WTC11 (cell line): ENCODE data around the gene SLC25A25. TPM values are rescaled to one million over a fixed set of nuclear protein-coding genes. Genes with fewer than 3 reads are reported as not detected.

Experiments
- ATAC-seq: fragments of 200-7000 bp; cut with Tn5 transposase; 2 replicates; pipeline ENCODE4 v1.10.0; 2021; ENCODE audit warnings: mild to moderate bottlenecking, moderate library complexity
- CTCF ChIA-PET: fragments of 300-600 bp; sonication (Branson Sonifier 250); formaldehyde crosslinking; loops from one replicate; lab custom pipeline; 2021; ENCODE audit warnings: antibody characterized with exemption; lab: Charles Lee
- POLR2A ChIA-PET: fragments of 350-600 bp; sonication (Branson Sonifier 250); formaldehyde crosslinking; loops from one replicate; lab custom pipeline; 2021; ENCODE audit warnings: antibody characterized with exemption; lab: Charles Lee
- DNase-seq: peaks from one replicate; pipeline ENCODE4 v3.0.0; 2021; ENCODE audit warnings: low spot score
- H3K27ac Mint-ChIP-seq: 2 replicates; pipeline ENCODE4 v1.8.0; 2021; ENCODE audit warnings: mixed read lengths
- H3K27me3 Mint-ChIP-seq: 2 replicates; pipeline ENCODE4 v1.8.0; 2021; ENCODE audit warnings: low read depth, mild to moderate bottlenecking, moderate library complexity, mixed read lengths
- H3K36me3 Mint-ChIP-seq: 2 replicates; pipeline ENCODE4 v1.8.0; 2021; ENCODE audit warnings: mixed read lengths
- H3K4me1 Mint-ChIP-seq: 2 replicates; pipeline ENCODE4 v1.8.0; 2022; ENCODE audit warnings: mixed read lengths
- H3K4me3 Mint-ChIP-seq: 2 replicates; pipeline ENCODE4 v1.8.0; 2021; ENCODE audit warnings: mild to moderate bottlenecking, moderate library complexity, mixed read lengths
- H3K9me3 Mint-ChIP-seq: 2 replicates; pipeline ENCODE4 v1.8.0; 2021; ENCODE audit warnings: mixed read lengths
- ARID4B ChIP-seq: sonication (generic); formaldehyde crosslinking; IDR thresholded peaks from 2 replicates; pipeline ENCODE4 v1.8.0; 2023; ENCODE audit warnings: missing genetic modification reagents, mild to moderate bottlenecking, borderline replicate concordance
- ATF3 ChIP-seq: sonication (generic); formaldehyde crosslinking; conservative IDR thresholded peaks from 2 replicates; pipeline ENCODE4 v1.8.1; 2022; ENCODE audit warnings: mild to moderate bottlenecking, missing genetic modification reagents
- ATF6 ChIP-seq: sonication (generic); formaldehyde crosslinking; IDR thresholded peaks from 2 replicates; pipeline ENCODE4 v1.8.1; 2023; ENCODE audit warnings: mild to moderate bottlenecking, missing genetic modification reagents
- CBFB ChIP-seq: sonication (generic); formaldehyde crosslinking; IDR thresholded peaks from 2 replicates; pipeline ENCODE4 v1.8.1; 2022; ENCODE audit warnings: mild to moderate bottlenecking, low read depth, missing genetic modification reagents
- CDX4 ChIP-seq: fragments of 250-450 bp; sonication (Bioruptor Pico); IDR thresholded peaks from 2 replicates; pipeline ENCODE4 v1.9.0; 2021; ENCODE audit warnings: moderate library complexity, mild to moderate bottlenecking, inconsistent platforms, borderline replicate concordance
- E2F1 ChIP-seq: sonication (generic); formaldehyde crosslinking; IDR thresholded peaks from 2 replicates; pipeline ENCODE4 v1.8.0; 2022; ENCODE audit warnings: mild to moderate bottlenecking, missing genetic modification reagents
- E2F5 ChIP-seq: sonication (generic); formaldehyde crosslinking; IDR thresholded peaks from 2 replicates; pipeline ENCODE4 v1.8.1; 2022; ENCODE audit warnings: mild to moderate bottlenecking, moderate library complexity, missing genetic modification reagents
- FOXJ3 ChIP-seq: sonication (generic); formaldehyde crosslinking; IDR thresholded peaks from 2 replicates; pipeline ENCODE4 v1.9.0; 2021; ENCODE audit warnings: missing genetic modification reagents, mild to moderate bottlenecking, borderline replicate concordance
- GABPB1 ChIP-seq: sonication (generic); formaldehyde crosslinking; IDR thresholded peaks from 2 replicates; pipeline ENCODE4 v1.8.1; 2023; ENCODE audit warnings: mild to moderate bottlenecking, missing genetic modification reagents
- KAT7 ChIP-seq: sonication (generic); formaldehyde crosslinking; IDR thresholded peaks from 2 replicates; pipeline ENCODE4 v1.8.1; 2023; ENCODE audit warnings: missing genetic modification reagents, mild to moderate bottlenecking, borderline replicate concordance
- NFATC4 ChIP-seq: fragments of 250-450 bp; sonication (Bioruptor Pico); IDR thresholded peaks from 2 replicates; pipeline ENCODE4 v1.9.0; 2021; ENCODE audit warnings: mild to moderate bottlenecking
- NR1H2 ChIP-seq: sonication (generic); formaldehyde crosslinking; IDR thresholded peaks from 2 replicates; pipeline ENCODE4 v1.9.0; 2021; ENCODE audit warnings: mild to moderate bottlenecking, moderate library complexity, missing genetic modification reagents
- NR2C2 ChIP-seq: sonication (generic); formaldehyde crosslinking; IDR thresholded peaks from 2 replicates; pipeline ENCODE4 v1.8.0; 2022; ENCODE audit warnings: mild to moderate bottlenecking, missing genetic modification reagents
- TEAD4 ChIP-seq: sonication (generic); formaldehyde crosslinking; IDR thresholded peaks from 2 replicates; pipeline ENCODE4 v1.8.0; 2022; ENCODE audit warnings: mild to moderate bottlenecking, missing genetic modification reagents
- ZNF121 ChIP-seq: sonication (generic); formaldehyde crosslinking; IDR thresholded peaks from 2 replicates; pipeline ENCODE4 v1.8.0; 2023; ENCODE audit warnings: missing genetic modification reagents
- ZNF425 ChIP-seq: fragments of 250-450 bp; sonication (Bioruptor Pico); conservative IDR thresholded peaks from 2 replicates; pipeline ENCODE4 v1.9.0; 2021; ENCODE audit warnings: mild to moderate bottlenecking
- ZNF671 ChIP-seq: fragments of 250-450 bp; sonication (Bioruptor Pico); IDR thresholded peaks from 2 replicates; pipeline ENCODE4 v1.8.0; 2021; ENCODE audit warnings: mild to moderate bottlenecking
- ZSCAN18 ChIP-seq: fragments of 250-450 bp; sonication (Bioruptor Pico); IDR thresholded peaks from 2 replicates; pipeline ENCODE4 v2.1.2; 2022; ENCODE audit warnings: mild to moderate bottlenecking, moderate library complexity
- total RNA-seq: library from RNA; stranded (reverse); gene quantifications from 3 replicates; pipeline ENCODE4 v1.2.3, GENCODE V29; 2021

SLC25A25 gene
- total RNA-seq, 1 experiment from 2014 or later: 17.4 TPM

- Mint-ChIP-seq H3K27ac (peak overlapping the region; percentile 40), H3K4me1 (peaks cover 31% of the 10 kb centered on the region), H3K9me3 (no peaks in the 10 kb centered on the region), H3K27me3 (no peaks in the 10 kb centered on the region), H3K4me3 (no peak overlapping the region), H3K36me3 (no peaks in the 10 kb centered on the region)
- no peak for DNase-seq
- TF ChIP-seq E2F1 (CRISPR knock-in tag) (no peak), ZNF425 (CRISPR knock-in tag) (no peak), TEAD4 (CRISPR knock-in tag) (no peak), E2F5 (no peak)
- ChIA-PET POLR2A (no interaction called here), CTCF (interaction anchor here (0.6 to 3.7 kb wide), 10 partner anchors 10 to 114 kb away, joined by 3 to 34 read pairs (median 6); partner anchors contain the start of genes NAIF1 and SLC25A25)
- peak; percentile 65 for ATAC-seq
Observed at GRCh38 chr9:128056887-128057723, 10.9 kb upstream of the SLC25A25 start.

GRCh38 chr9:128057724-128058409, 10.2 kb upstream of the SLC25A25 start:
- Mint-ChIP-seq H3K27ac (peak overlapping the region; percentile 74), H3K36me3 (no peaks in the 10 kb centered on the region), H3K4me3 (no peak overlapping the region), H3K4me1 (peaks cover 31% of the 10 kb centered on the region), H3K9me3 (no peaks in the 10 kb centered on the region), H3K27me3 (no peaks in the 10 kb centered on the region)
- ATAC-seq: no peak
- CTCF ChIA-PET: interaction anchor here (0.9 to 3.7 kb wide), 8 partner anchors 9 to 136 kb away, joined by 3 to 34 read pairs (median 8); partner anchors contain the start of genes NAIF1 and SLC25A25
- DNase-seq: no peak
- TF ChIP-seq NR1H2 (CRISPR knock-in tag) (no peak), ZSCAN18 (CRISPR knock-in tag) (no peak), ATF3 (no peak), ZNF121 (CRISPR knock-in tag) (no peak), NR2C2 (CRISPR knock-in tag) (no peak), KAT7 (CRISPR knock-in tag) (no peak), CDX4 (CRISPR knock-in tag) (no peak), FOXJ3 (CRISPR knock-in tag) (no peak), NFATC4 (no peak), ATF6 (CRISPR knock-in tag) (no peak), CBFB (CRISPR knock-in tag) (no peak), ARID4B (CRISPR knock-in tag) (no peak), GABPB1 (CRISPR knock-in tag) (no peak), ZNF671 (no peak)
- POLR2A ChIA-PET: no interaction called here
